ENCODE measurements around the gene GUK1.
"Not testable (repeated sequence)": the region's sequence is repeated elsewhere in the genome, so short reads cannot be mapped to it uniquely, and the experiment has no call there.

Gene GUK1

DNA sequence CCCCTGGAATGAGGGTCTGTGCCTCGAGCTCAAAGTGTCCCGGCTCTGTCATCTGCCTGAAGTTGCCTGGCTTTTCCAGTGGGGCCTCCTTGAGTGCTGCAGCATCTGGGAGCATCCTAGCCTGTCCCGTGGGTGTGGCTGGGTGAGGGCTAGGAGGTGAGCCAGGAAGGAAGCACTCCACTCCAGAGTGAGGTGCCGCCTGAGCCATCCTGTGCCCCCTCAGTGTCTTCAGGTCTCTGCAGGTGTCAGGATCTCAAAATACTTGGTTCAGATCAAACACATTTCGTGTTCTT lies 37.0 kb downstream of the GUK1 start:
- DNase-seq (ENCODE audit: low read depth in 2 of 2) = no peak

DNA sequence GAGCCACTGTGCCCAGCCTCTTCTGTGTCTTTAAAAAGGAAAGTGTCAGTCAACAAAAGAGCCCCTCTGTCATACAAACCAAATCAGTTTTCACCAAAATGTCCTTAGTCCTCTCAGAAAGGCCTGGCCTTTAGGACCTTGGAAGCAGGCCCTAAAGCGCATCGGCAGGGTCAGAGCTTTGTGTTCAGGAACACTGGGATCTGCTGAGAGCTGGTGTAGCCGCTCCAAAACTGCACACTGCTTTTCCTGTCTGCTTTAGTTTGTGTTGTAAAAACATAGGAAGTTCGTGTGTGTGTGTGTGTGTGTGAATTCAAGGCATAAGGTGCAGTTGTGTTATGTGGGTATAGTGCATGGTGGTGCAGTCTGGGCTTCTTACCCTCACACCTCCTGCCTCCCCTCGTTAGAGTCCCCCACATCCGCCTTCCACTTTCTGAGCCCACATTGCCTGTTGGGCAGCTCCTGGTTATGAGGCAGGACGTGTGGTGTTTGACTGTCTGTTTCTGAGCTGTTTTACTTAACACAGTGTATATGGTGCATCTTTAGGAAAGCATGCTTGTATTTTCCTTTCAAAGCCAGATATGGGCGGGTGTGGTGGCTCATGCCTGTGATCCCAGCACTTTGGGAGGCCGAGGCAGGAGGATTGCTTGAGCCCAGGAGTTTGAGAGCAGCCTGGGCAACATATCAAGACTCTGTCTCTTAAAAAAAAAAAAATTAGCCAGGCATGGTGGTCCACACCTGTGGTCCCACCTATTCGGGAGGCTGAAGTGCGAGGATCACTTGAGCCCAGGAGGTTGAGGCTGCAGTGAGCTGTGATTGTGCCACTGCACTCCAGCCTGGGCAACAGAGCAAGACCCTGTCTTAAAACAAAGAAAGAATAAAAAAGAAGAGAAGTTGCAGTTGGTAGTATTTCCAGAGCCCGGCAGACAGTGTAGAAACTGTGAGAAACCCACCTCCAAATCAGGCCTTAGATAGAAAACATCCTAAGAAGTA lies 37.9 kb downstream of the GUK1 start:
- DNase-seq (ENCODE audit: low read depth in 2 of 2) = no peak

DNA sequence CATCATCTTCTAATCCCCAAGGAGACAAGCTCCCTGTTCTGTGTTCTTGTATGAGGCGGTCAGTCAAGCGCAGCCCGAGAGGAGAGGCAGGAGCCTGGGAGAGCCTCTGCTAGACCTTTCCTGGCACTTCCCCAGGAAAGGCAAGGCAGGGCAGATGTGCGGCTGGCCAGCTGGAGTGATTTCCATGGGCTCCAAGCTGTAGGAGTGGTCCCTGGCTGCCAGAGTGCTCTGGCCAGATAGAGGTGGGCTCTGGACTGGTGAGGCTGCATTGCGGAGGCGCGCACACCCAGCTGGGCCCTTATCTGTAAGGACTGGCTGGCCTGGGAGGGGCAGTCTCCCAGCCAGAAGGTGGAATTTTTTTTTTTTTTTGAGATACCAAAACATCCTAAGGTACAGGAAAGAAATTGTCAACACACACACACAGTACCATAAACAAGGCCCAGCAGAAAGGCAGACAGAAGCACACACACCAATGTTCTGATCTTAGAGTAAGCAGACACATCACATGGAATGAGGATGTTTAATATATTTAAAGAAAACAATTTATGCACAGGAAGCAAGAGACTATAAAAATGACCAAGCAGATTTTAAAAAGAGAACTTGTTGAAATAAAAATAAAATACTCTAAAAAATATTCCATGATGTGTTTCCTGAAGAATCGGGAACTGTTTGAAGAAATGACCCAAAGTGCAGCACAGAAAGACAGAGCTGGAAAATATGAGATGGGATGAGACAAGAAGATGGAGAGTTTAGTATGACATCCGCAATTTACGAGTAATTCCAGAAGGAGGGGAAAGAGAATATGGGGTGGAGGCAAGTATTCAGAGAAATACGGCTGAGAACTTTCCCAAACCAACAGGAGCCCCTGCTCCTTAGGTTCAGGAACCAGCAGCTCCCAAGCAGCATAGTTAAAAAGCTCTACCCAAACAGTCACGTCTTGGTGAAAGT lies 38.9 kb downstream of the GUK1 start:
- no peak for DNase-seq (ENCODE audit: low read depth in 2 of 2)

DNA sequence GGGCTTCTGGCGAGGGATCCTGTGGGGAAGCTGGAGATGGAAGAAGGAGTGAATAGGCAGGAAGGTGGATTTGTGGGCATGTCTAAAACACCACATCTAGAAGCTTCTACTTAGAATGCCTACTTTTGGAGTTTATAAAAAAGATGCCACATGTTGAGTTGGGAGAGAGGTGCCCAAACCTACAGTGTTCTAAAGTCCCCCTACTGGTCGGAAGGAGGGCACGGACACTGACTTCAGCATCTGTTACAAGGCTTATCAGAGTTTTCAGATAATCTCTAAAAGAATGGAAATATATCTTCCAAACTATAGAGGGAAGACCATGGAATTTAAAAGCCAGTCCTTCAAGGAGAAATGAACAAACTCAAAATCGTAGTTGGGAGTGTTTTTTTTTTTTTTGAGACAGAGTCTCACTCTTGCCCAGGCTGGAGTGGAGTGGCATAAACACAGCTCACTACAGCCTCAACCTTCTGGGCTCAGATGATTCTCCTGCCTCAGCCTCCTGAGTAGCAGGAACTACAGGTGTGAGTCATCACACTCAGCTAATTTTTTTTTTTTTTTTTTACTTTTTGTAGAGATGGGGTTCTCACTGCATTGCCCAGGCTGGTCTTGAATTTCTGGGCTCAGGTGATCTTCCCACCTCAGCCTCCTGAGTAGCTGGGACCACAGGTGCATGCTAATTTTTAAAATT lies 40.3 kb downstream of the GUK1 start:
- no peak for DNase-seq (ENCODE audit: low read depth in 2 of 2)

GRCh38 chr1:228180959-228181644 lies 41.0 kb downstream of the GUK1 start:
- no peak for DNase-seq (ENCODE audit: low read depth in 2 of 2)

DNA sequence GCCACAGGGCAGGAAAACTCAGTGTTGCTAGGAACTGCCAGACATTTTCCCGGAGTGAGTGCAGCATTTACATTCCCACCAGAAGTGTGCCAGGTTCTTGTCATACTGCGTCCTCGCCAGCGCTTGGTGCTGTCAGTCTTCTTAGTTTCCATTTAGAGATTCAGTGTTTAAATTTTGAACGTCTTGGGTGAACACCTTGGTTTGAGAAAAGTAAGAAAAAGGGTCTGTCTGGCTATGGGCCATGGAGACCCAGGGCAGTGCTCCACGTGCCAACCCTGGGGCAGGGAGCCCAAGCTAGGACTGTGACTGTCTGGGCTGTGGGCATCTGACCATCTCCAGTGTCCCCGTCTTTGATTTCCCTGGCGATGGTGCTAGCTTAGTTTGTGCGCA lies 41.6 kb downstream of the GUK1 start:
- DNase-seq (ENCODE audit: low read depth in 2 of 2) = no peak

DNA sequence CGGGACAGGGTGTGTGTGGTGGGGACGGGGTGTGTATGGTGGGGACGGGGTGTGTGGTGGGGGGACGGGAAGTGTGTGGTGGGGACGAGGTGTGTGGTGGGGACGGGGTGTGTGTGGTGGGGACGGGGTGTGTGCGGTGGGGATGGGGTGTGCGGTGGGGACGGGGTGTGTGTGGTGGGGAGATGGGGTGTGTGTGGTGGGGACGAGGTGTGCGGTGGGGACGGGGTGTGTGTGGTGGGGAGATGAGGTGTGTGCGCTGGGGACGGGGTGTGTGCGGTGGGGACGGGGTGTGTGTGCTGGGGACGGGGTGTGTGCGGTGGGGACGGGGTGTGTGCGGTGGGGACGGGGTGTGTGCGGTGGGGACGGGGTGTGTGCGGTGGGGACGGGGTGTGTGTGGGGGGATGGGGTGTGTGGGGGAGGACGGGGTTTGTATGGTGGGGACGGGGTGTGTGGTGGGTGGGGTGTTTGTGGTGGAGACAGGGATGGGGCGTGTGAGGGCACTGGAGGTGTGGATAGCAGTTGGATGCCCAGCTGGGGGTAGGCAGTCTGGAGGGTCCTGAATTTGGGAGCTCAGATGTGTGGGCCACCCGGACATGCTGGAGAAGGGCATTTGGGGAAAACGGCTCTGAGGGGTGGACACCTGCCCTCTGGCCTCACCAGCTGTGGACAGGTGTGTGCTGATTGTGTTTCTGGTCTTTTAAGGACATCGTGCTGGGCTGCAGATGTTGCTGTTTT lies 42.4 kb downstream of the GUK1 start:
- no peak for DNase-seq (ENCODE audit: low read depth in 2 of 2)

GRCh38 chr1:228184152-228184551 lies 44.1 kb downstream of the GUK1 start:
- DNase-seq (ENCODE audit: low read depth in 2 of 2) = no peak

- no peak for DNase-seq (ENCODE audit: low read depth in 2 of 2)
Measured at GRCh38 chr1:228185641-228185965, 45.5 kb downstream of the GUK1 start.

DNA sequence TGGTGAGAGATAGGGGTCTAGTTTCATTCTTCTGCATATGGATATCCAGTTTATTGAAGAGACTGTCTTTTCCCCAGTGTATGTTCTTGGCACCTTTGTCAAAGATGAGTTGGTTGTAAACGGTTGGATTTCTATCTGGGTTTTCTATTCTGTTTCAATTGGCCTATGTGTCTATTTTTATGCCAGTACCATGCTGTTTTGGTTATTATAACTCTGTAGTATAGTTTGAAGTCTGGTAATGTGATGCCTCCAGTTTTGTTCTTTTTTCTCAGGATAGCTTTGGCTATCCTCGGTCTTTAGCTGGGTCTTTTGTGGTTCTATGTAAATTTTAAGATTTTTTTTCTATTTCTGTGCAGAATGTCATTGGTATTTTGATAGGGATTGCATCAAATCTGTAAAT lies 48.2 kb downstream of the GUK1 start:
- DNase-seq (ENCODE audit: low read depth in 2 of 2) = not testable (repeated sequence)

GRCh38 chr1:228190182-228190581 lies 50.1 kb downstream of the GUK1 start:
- no peak for DNase-seq (ENCODE audit: low read depth in 2 of 2)

DNA sequence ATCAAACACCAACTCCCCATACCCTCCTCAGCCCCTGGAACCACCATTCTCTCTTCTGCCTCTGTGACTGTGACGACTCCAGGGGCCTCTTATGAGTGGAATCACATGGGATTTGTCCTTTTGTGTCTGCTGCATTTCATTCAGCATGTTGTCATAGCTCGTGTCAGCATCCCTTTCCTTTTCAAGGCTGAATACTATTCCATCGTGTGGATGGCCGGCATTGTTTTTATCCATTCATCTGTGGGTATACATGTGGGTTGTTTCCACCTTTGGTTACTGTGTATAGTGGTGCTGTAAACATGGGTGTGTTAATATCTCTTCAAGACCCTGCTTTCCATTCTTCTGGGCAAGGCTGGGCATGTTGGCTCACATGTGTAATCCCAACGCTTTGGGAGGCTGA lies 50.7 kb downstream of the GUK1 start:
- no peak for DNase-seq (ENCODE audit: low read depth in 2 of 2)

- no peak for DNase-seq (ENCODE audit: low read depth in 2 of 2)
Measured at GRCh38 chr1:228194436-228194835, 54.4 kb downstream of the GUK1 start.

DNA sequence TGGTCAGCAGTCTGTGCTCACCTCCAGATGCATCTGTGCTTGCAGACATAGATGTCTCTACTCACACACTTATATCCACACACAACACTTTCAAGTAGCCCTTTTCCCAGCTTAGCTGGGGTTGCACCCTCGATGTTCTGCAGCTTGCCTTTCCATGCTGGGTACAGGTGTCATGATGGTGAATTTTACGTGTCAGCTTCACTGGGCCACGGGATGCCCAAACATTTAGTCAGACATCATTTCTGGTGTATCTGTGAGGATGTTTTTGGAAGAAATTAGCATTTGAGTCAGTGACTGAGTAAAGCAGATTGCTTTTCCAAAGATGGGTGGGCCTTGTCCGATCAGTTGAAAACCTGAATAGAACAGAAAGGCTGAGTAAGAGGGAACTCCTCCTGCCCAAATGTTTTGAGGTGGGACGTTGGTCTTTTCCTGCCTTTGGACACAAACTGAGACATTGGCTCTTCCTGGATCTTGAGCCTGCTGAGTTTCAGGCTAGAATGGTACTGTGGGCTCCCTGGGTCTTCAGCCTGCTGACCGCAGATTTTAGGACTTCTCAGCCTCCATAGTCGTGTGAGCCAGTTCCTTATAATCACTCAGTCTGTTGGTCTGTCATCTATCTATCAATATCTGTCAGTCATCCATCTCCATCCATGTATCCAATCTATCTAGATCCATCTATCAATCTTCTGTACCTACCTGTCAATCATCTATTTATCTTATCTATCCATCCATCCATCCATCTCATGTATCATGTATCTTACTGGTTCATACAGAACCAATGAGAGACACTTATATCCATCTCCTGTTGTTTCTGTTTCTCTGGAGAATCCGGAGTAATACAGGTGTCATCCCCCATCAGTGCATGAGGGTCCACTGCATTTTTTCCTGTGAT lies 55.1 kb downstream of the GUK1 start:
- DNase-seq (ENCODE audit: low read depth in 2 of 2) = no peak

DNA sequence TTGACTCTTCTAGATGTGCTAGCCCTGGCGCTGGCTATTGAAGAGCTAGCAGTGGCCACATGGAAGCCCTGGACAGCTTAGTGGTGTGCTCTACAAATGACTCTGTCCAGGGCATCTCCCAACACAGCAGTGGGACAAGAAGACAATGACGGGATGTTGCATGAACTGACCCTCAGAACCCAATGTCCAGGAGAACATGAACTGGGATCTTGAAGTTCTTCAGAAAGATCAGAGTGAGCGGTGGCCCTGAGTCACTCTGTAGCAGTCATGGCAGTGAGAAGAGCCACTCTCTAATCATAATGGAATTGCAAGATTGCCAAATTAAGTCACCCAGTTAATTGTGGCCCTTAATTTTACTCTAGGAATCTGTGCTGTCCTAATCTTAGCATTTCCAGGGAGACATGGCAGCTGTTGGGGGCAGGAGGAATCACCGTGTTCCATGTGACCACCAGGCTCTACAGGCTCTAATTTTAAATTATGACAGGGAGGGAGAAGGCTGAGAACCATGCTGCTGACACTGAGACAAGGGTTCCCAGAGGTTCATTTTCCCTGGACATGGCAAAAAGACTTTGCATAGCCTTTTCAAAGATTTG lies 57.6 kb downstream of the GUK1 start:
- no peak for DNase-seq (ENCODE audit: low read depth in 2 of 2)

Data from stimulated activated CD4-positive, alpha-beta T cell treated with anti-CD3 and anti-CD28 coated beads, Interleukin-1b, Interleukin-23, amount 100 ng/mL, for 1 hour (primary cell).